Measurements from ENCODE around the gene HOXA1.

GRCh38 chr7:27143950-27144780, 48.4 kb upstream of the HOXA1 start:
- no peak for TF ChIP-seq POLR2A (IDR thresholded peaks at IDR 0.05; ENCODE audit: low read length)
- no peak for TF ChIP-seq GATA1 (IDR thresholded peaks at IDR 0.05; ENCODE audit: low read depth, low read length)

Measured in erythroblast (primary cell).